GM18502 (cell line): ENCODE data around the gene DSN1.

ENCODE experiments used
- ATAC-seq: cut with Tn5 transposase; IDR thresholded peaks from one replicate; pipeline ENCODE4 v1.9.1; 2021; ENCODE audit warnings: mild to moderate bottlenecking; ENCODE audit not compliant: unreplicated experiment, poor library complexity

The DSN1 gene

GRCh38 chr20:36703530-36703929 is 70.0 kb downstream of the DSN1 start:
- ATAC-seq = no peak
